Fibroblast of peridontal ligament (primary cell): Measurements from ENCODE around the gene GFOD1.

Experiments used
- DNase-seq: peaks from one replicate; pipeline ENCODE4 v3.0.0-alpha.2; 2010; ENCODE audit errors: extremely low read depth

Gene GFOD1

DNA sequence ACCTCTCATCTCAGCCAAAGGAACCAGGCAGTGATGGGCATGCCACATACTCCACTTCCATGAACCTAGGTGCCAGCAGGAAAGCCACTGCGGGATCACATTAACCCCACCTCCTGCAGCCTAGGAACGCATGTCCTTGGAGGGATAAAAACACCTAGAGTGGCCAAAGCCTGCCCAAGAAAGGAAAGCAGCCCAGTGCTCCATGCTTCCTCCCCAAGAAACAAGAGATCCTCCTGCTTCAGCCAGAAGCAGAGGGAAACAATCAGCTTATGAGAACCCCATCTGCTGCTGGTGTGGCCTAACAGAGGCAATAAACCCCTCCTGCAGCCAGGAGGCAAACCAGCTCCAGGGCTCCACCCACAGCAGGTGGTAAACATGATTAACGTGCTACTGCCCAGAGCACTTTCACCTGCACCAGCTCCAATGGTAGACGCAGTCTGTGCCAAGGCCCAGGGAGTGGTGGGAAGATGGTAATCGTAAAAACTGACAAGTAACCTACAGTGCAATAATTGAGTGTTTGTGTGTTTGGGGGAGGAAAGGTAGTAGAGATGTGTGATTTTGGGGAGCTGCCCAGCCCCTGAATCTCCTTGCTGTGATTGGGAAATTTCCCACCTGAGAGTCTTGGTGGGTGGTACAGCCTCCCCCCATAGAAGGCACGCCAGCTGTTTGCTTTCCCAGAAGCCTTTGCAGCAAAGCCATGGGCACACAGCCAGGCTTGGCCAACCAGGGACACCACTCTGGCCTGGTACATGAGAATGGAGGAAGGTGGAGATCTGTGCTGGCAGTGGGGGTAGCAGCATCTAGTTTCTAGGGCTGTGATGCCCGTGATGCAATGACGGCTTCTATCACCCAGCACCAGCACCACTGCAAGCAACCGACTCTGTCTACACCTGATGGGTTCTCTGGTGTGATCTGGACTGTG lies 108.5 kb downstream of the GFOD1 start:
- no peak for DNase-seq

DNA sequence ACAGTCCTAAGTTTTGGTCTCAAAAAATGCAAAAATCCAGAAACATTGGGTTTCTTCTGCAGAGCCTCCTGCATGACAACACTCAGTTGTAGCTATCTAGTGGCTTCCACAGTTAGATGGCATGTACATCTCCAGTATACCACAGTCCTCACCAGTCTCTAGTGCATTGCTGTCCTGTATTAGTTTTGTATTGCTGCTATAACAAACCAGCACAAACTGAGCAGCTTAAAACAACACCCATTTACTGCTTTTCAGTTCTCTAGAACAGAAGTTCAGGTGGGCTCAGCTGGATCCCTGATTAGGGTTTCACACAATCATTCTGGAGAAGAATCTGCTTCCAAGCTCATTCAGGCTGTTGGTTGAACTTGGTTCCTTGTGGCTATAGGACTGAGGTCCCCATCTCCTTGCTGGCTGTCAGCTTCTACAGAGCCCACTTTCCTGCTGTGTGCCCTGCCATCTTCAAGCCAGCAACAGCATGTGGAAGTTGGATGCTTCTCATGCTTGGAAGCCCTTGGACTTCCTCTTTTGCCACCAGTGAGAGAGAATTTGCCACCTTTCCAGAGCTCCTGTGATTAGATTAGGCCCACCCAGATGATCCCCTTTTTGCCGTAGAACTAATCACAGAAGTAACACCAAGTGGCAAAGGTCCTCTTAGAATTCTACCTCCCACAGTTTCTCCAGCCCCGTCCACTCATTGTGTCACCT lies 110.2 kb downstream of the GFOD1 start:
- no peak for DNase-seq

DNA sequence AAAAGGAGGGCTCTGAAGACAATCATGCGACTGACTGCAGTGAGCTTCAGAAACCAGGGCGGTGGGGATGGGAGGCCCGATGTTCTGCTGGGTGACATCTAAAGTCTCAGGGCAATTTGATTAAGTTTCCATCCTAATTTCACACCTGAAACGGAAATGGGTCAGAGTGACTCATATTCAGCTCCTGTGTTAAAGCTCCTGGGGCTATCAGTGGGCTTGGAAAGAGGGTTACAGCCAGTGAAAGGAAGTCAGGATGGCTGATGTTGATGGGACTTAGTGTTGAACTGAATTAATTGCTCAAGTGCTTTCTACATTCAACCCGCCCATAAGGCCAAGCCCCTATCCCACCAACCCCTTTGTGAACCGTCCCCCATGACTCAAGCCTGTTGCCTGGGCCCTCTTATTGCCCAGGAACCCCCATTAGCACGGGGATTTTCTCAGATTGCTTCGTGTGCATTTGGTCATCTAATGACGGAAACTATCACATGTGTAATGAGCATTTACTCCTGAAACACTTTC lies 112.0 kb downstream of the GFOD1 start:
- DNase-seq, result no peak

DNA sequence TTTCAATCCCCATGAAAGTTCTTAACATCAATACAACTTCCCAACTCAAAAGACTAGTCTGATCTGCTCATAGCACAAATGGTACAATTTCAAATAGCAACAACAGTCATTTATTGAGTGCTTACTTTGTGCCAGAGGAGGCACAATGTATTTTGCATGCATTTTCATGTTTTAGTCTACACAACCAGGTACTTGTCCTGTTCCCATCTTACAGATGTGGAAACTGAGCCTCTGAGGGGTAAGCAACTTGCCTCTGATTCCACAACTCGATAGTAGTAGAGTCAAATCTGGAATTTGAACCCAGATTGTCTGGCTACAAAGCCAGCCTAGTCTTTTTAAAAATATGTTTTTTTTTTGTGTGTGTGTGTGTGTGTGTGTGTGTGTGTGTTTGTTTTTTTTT lies 113.5 kb downstream of the GFOD1 start:
- DNase-seq, result no peak

DNA sequence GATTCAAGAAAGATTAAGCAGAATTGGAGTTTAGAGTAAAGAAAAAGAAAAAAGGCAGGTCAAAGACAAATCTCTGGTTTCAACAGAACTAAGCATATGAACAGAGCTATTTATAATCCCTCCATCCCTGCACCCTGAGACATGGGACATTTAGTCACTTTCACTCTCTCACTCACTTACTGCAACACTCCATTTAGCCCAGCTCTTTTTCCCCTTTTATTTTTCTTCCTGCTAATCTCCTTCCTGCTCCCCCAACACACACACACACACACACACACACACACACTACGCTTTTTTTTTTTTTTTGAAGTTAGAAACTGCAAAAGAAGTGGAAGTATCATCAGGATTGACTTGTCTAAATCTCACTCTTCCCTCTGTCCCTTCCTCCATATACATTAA lies 113.9 kb downstream of the GFOD1 start:
- DNase-seq, result no peak

DNA sequence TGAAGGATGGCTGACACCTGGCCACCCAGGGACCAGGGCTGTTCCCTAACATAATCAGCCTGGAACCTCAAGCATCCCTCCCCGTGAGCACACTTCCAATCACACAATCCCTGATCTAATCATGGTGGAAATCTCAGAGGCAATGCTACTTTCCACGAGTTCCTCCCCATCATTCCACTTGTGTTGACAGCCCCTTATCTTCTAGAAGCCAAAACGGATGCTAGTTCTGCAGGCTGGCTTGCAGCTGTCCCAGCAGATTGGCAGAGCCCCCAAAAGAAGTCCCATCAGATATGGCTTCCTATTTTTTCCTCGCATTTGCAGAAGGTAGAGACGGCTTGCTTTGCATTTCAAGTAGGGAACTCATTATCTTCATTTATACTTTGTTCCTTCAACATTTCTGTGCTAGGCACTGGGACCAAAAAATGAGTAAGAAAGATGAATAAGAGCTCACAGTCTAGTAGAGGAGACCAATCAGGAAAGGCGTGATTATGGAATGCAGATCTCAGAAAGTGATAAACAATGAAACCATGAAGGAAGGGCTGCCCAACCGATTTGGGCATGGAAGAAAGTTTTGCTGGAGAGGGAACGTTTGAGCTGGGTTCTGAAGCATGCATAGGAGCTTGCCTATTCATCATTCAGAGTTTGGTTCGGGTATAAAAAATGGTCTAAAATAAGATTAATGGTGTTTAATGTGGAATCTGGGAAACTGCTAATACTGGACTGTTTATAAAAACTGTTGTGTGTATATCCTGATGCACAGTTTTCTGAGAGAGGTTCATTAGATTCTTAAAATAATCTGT lies 114.5 kb downstream of the GFOD1 start:
- no peak for DNase-seq

DNA sequence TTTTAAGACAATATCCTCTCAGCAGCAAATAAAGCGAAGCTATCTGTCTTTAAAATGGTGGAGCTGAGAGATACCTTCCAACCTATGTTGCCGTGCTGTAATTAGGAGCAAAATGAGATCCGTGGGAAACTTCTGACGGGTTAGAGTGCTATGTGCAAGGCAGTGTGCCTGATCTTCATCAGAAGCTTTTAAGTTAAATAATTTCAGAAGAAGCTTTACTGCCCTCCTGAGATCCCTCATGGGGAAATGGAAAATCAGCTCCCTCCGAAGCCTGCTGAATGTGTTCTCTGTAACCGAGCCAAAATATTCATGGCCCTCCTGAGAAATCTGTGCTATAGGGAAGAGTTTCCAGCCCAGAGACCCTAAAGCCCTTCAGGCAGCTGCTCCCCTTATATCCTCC lies 115.3 kb downstream of the GFOD1 start:
- no peak for DNase-seq

DNA sequence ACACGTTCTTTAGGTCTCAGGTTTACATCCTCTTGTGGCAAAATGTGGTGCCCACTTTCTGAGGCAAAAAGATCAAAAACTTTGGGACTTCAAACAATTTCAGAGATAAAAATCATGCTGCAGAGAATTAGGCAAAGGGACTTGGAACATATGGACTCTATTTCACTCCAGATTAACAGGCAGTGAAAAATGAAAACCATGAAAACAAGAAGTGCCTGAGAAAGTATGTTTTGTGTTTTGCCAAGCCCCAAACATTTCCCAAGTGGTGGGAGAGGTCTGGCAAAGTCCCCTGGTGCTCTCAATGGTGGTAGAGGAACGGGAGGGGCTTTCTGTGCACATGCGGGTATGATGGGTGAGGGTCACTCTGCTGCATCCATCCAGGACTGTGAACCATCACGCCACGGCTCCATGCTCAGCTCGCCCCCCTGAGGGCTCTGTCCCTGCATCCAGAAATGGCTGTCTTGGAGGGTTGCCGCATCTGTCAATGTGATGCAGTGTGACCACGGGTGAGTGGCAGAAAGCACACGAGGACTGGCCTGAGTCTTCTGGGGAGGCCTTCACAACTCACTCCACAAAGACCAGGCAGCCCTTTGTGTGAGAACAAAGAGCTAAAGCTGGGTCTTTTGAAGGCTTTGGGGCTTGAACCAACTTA lies 115.9 kb downstream of the GFOD1 start:
- DNase-seq, result peak; percentile 61

DNA sequence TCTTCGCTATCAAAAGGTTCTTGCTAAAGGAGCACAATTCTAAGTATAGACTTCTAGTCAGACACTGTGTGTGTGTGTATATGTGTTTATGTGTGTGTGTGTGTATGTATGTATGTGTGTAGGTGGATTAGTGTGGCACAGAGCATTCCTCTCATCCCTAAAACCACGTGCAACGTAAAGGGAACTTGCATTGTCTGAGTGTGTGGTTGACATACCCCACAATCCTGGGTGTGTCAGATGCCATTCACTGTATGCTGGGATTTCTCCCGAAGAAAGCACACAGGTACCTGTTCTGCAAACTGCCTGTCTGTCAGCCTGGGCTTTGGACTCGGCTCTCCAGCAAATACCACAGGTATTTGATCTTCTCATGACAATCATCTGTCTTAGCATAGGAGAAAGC lies 116.8 kb downstream of the GFOD1 start:
- DNase-seq, result no peak

DNA sequence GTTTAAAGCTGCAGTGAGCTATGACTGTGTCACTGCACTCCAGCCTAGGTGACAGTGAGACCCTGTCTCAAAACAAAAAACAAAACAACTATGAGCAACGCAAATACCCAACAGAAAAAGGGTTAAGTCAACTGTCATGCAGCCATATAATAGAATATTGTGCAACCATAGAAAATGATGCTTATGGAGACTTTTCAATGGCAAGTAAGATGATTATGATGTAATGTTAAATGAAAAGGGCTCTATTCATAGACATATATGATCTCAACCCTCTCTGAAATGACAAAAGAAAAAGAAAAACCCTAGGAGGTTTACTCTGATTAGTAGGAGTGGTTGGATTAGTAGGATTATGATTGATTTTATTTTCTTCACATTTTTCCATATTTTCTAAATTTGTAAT lies 117.8 kb downstream of the GFOD1 start:
- DNase-seq, result no peak

DNA sequence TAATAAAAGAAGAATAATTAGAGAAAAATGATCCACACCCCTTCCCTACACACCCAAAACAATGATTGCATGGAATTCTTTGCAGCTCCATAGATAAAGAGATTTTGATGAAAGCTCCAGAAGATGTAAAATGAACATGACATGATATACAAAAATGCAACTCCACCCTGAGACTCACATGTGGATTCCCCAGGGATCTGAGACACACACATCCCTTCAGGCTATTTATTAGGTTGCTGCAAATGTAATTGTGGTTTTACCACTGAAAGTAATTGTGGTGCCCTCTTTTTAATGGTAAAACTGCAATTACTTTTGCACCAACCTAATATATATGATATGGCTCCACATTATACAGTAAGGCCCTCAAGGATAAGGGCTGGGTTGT lies 118.7 kb downstream of the GFOD1 start:
- DNase-seq, result no peak

DNA sequence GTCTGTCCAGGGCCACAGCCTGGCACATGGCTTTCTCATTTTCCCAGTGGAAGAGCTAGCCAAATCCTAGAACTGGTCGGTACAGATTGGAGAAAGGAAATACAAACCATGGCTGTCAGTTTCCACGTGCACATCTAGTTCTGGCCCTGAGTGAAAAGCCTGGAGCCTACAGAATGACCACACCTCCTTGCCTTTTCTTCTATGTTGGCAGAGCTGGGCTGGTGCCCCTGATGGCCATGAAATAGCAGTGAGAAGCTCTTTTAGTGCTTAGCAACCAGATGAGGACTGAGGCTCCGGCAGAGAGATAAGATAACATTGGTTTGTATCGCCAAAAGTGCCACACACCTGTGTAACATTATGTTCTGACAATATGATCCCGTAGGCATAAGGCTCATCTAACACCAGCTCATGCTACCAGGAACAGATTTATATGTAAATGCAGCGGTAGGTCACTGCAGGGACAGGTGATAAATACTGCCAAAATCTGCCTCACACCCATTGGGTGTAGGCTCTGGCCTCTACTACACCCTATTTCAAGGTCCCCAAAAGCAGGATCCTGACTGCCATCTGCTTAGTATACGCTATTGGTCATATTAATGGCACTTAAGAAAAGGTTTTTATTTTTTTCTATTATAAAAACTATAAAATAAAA lies 119.2 kb downstream of the GFOD1 start:
- no peak for DNase-seq

DNA sequence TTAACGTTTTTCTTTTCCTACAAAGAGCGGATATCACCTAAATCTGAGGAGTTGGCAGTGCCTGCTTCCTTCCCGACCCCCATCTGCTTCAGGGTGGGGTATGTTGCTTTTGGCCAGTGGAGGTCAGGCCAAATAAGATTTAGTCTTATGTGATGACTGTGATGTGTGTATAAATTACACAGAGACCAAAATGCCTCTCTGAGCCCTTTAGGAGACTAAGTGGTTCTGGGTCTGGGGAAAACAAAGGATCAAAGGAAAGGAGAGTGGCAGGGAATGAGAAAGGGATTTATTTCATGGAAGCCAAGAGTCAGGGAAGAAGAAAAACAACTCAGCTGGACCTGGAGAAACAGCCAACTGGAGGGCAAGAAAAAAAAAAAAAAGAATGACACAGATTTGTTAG lies 120.0 kb downstream of the GFOD1 start:
- DNase-seq, result no peak

DNA sequence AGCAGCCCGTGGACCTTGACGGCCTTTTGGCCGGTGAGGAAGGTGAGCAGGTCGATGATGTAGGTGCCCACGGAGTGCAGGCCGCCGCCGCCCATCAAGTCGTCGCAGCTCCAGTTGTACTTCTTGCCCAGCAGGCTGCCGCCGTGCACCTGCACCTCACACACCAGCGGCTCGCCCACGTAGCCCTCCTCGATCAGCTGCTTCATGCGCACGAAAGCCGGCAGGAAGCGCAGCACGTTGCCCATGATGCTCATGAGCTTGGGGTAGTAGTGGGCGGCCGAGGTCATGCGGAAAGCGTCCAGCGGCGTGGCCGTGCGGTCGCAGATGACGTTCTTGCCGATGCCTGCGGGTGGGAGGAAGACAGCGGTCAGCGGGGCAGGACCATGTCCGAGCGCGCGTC lies 122.1 kb downstream of the GFOD1 start:
- no peak for DNase-seq

DNA sequence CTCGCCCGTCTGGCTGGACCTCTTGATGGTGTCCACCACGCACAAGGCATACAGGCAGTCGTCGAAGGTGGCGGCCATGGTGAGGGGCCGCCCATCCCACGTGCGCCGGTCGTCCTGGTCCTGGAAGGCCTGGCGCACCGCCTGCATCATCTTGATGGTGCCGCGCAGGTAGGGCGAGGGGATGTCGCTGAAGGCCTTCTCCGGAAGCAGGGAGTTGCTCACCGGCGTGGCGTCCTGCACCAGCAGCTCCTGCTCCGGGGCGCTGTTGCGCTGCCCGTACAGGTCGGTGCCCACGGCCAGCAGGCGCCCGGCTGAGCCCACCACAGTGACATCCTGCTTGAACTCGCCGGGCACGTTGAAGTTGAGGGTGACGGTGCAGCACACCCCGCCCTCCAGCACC lies 122.6 kb downstream of the GFOD1 start:
- no peak for DNase-seq

DNA sequence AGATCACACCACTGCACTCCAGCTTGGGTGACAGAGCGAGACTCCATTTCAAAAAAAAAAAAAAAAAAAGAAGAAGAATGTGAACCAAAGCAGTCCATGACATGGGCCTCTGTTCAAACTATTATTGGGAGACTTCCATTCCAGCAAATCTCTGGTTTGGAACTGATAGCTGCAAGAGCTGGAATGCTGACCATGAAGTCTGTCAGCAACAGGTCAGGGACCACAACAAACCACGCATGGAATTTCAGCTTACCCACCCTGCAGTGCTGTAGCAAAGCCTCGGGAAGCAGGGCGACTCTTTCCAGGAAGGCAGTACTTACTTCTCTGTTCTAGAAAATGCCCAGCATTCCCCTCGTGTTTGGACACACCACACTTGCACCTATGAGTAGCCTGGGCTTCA lies 125.0 kb downstream of the GFOD1 start:
- peak; percentile 57 for DNase-seq

DNA sequence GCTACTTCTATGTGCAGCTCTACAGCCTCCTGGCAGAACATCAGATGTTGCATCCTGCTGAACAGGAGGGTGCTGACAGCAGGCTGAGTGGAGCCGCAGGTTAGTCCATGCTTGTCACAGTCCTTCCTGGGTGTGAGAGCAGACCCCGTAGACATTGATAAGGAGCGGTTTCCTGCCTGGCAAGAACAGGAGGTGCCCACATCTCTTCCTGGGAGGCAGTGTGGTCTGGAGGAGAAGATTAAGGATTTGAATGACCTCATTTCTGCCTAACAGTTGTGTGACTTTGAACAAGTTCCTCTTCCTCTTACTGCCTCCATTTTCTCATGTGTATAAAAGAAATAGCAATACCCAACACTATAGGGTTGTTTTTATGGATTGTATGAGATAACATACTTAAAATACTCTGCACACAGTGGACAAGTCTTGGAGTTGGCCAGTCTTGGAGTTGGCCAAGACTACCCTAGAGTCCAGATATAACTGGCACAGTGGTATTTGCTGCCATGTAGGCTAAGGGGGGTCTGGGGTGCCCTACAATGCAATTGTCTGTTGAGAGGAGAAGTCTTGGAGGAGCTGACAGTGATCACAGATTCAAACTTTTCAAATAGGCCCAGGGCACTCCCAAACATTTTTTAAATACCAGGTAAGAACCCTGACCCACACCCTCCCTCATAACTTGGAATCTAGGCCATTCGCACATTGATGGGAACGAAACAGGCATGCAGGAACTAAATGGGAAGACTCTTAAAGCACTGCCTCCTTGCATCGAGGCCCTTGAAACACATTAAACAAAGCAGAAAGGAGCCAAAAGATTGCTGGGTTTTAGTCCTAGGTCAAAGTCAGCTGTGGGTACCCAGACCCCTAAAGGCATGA lies 126.5 kb downstream of the GFOD1 start:
- DNase-seq, result no peak

DNA sequence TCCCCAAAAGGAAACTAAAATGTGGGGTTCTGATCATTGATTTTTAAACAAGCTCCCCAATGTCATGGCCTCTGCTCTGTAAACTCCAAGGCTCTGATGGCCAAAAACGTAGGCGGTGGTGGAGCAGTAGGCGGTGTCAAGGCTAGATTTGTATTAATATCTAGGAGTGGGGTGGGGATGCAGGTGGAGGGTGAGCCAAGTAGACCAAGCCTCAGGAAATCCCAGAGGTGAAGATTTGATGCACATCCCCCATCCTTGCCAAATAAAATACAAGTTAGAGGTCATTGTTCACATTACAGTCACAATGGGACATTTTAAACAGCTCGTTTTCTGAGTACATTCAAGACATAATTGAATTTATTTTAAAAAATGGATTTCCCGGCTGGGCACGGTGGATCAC lies 128.1 kb downstream of the GFOD1 start:
- DNase-seq, result no peak

DNA sequence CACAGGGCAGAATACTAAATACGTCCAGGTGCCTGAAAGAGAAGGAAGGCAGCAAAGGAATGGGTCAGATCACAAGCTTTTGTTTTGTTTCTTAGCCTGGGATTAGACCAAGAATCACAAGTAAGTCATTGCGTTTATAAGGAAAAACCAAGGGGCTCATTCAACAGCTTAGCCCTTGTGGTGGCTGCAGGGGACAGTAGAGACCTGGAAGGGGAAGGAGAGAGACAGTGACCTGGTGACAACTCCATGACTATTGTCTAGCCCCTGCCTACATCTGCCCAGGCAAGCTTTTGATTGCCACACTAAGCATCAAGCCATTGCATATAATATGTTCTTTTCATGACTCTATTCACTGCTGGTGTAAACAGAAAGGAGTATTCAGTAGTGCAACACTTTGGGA lies 128.9 kb downstream of the GFOD1 start:
- no peak for DNase-seq

DNA sequence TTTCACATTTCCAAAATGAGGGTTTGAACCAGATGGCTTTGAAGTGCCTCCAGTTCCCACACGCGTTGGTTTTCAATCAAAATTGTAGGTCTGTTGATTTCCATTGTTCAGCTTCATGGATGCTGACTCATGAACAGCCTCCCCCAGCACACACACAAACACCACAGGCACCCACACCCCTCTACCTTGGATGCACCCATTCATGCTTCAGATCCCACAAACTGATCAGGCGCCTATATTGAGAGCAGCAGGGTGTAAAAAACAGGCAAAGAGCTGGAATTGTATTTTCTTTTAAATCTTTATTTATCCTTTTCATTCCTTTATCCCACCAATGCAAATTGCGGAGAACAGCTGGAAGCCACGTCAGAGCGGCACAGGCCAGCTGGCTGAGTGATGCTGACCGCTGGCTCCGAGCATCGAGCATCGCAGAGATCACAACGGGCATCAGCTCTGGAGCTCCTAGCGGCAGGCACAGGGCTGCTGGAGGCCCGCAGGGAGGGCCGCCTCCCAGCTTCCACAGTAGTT lies 129.8 kb downstream of the GFOD1 start:
- peak; percentile 85 for DNase-seq
